HG03175 (cell line): ENCODE results near the gene RPS19BP1.
"Not testable (repeated sequence)": the region's sequence is repeated elsewhere in the genome, so short reads cannot be mapped to it uniquely, and the experiment has no call there.

Experiments
- ATAC-seq: cut with Tn5 transposase; IDR thresholded peaks from one replicate; pipeline ENCODE4 v1.9.1; 2021; ENCODE audit warnings: mild to moderate bottlenecking, moderate library complexity; ENCODE audit not compliant: unreplicated experiment

The RPS19BP1 gene

GRCh38 chr22:39514373-39514973, 18.1 kb downstream of the RPS19BP1 start:
- no peak for ATAC-seq

- ATAC-seq, result no peak
These were observed 18.8 kb downstream of the RPS19BP1 start for GRCh38 chr22:39513791-39514190.

GRCh38 chr22:39512026-39512425, 20.5 kb downstream of the RPS19BP1 start:
- ATAC-seq, result no peak

GRCh38 chr22:39511226-39511625, 21.3 kb downstream of the RPS19BP1 start:
- no peak for ATAC-seq

- ATAC-seq, result no peak
These were observed 21.9 kb downstream of the RPS19BP1 start for GRCh38 chr22:39510529-39511149.

GRCh38 chr22:39508393-39508792, 24.2 kb downstream of the RPS19BP1 start:
- ATAC-seq, result no peak

- not testable (repeated sequence) for ATAC-seq
These were observed 25.5 kb downstream of the RPS19BP1 start for GRCh38 chr22:39507021-39507420.

GRCh38 chr22:39504071-39504470, 28.5 kb downstream of the RPS19BP1 start:
- no peak for ATAC-seq

- ATAC-seq, result no peak
These were observed 28.9 kb downstream of the RPS19BP1 start for GRCh38 chr22:39503630-39504029.

- ATAC-seq, result no peak
These were observed 29.6 kb downstream of the RPS19BP1 start for GRCh38 chr22:39502789-39503409.

- peak; percentile 87 for ATAC-seq
These were observed 30.3 kb downstream of the RPS19BP1 start, which contains the start of gene MIEF1 for GRCh38 chr22:39502109-39502788. TSS of gene MIEF1 (plus strand) at chr22:39502290. CDS start at chr22:39511295, 9,005 bp downstream.

- ATAC-seq, result no peak
These were observed 30.9 kb downstream of the RPS19BP1 start for GRCh38 chr22:39501644-39502108.

GRCh38 chr22:39500101-39500500, 32.4 kb downstream of the RPS19BP1 start:
- ATAC-seq, result no peak

- ATAC-seq, result no peak
These were observed 33.7 kb downstream of the RPS19BP1 start for GRCh38 chr22:39498802-39499201.

- ATAC-seq, result no peak
These were observed 34.2 kb downstream of the RPS19BP1 start for GRCh38 chr22:39498368-39498767.

- no peak for ATAC-seq
These were observed 35.1 kb downstream of the RPS19BP1 start for GRCh38 chr22:39497429-39497828.

- no peak for ATAC-seq
These were observed 36.3 kb downstream of the RPS19BP1 start for GRCh38 chr22:39496131-39496838.

GRCh38 chr22:39494471-39495120, 38.0 kb downstream of the RPS19BP1 start:
- no peak for ATAC-seq

- ATAC-seq, result no peak
These were observed 38.8 kb downstream of the RPS19BP1 start for GRCh38 chr22:39493759-39494158.

GRCh38 chr22:39492186-39492585, 40.4 kb downstream of the RPS19BP1 start:
- no peak for ATAC-seq
